Measurements from ENCODE around the gene SLC23A1.
A peak's percentile ranks its signal among the peaks of the same experiment; 100 is the strongest.
"Not testable (repeated sequence)": the region's sequence is repeated elsewhere in the genome, so short reads cannot be mapped to it uniquely, and the experiment has no call there.

The SLC23A1 gene

DNA sequence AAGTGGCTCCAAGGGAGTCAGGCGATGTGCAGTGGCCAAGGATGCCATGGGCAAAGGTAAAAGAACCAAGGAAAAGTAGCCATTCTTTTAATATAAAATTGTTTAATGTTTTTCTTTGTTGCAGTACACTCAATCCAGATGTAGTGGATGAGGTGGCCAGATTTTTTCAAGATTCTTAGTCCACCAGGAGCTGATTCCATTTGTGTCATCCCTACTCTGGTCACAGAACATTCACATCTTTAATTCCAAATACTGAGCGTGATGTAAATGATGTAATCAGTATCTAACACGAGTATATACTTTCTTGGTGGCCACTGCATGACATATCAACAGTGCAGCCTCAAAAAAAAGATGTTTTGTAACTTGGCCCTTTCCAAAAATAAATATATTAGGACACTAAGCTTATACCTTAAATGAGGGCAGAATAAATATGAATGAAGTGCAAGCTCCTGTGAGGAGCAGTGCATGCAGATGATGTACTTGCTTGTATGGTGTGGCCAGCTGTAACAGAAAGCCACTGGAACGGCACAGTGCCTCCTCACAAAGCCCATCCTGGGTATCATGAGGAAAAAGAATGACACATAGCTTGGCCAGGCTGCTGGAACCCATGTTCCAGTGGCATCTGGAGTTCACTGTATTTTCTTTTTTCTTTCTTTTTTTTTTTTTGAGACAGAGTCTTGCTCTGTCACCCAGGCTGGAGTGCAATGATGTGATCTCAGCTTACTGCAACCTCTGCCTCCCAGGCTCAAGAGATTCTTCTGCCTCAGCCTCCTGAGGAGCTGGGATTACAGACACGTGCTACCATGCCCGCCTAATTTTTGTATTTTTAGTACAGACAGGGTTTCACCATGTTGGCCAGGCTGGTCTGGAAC lies 27.3 kb upstream of the SLC23A1 start:
- intact Hi-C loops (cut with DNase I), result loop anchor here (10.0 kb wide), 1 partner anchor 154 kb away; the partner anchor contains the start of gene UBE2D2
- DNase-seq, result peak in 1 of 42 donors; percentile 21

DNA sequence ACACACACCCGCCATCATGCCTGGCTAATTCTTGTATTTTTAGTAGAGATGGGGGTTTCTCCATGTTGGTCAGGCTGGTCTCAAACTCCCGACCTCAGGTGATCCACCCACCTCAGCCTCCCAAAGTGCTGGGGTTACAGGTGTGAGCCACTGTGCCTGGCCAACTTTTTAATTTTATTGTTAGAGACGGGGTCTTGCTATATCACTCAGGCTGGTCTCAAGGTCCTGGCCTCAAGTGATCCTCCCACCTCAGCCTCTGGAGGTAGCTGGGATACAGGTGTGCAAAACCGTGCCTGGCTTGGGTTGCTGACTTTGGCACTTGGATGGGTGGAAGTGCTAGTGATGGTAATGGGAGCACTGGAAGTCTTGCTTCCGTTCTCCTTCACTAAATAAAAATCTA lies 26.0 kb upstream of the SLC23A1 start:
- not testable (repeated sequence) for DNase-seq
- intact Hi-C loops (cut with DNase I), result loop anchor here (5.0 kb wide), 1 partner anchor 67 kb away; the partner anchor contains the start of gene PAIP2

DNA sequence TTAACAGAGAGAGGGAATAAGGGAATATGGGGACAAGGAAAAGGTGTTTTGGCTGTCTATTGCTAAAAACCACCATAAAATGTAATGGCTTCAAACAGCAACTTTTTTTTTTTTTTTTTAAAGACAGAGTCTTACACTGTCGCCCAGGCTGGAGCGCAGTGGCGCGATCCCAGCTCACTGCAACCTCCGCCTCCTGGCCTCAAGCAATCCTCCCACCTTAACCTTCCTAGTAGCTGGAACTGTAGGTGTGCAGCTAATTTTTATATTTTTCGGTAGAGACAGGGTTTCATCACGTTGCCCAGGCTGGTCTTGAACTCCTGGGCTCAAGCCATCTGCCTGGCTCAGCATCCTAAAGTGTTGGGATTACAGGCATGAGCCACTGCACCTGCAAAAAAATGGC lies 25.1 kb upstream of the SLC23A1 start:
- peak in 5 of 42 donors; percentile 12 to 58 (median 49) for DNase-seq
- intact Hi-C loops (cut with DNase I), result loop anchor here (5.0 kb wide), 1 partner anchor 66 kb away; the partner anchor contains the start of gene PAIP2

DNA sequence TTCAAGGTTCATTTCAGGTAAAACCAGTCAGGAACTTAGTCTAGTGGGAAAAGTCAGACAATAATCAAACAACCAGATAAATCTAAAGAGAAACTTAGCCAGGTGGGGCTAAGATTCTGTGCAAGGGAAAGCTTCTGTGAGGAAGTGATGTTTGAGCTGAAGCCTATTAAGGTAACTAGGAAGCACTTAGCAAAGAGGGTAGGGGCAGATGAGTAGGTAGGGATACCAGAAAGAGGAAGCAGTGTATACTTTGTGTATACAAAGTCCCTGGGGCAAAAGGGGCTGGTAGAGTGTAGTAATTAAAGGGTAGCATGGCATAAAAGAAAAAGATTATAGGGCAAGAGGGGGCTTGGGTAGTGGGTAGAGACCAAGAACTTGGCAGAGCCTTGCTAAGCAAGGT lies 24.4 kb upstream of the SLC23A1 start:
- DNase-seq, result no peak
- intact Hi-C loops (cut with DNase I), result loop anchor here (5.0 kb wide), 1 partner anchor 65 kb away; the partner anchor contains the start of gene PAIP2

DNA sequence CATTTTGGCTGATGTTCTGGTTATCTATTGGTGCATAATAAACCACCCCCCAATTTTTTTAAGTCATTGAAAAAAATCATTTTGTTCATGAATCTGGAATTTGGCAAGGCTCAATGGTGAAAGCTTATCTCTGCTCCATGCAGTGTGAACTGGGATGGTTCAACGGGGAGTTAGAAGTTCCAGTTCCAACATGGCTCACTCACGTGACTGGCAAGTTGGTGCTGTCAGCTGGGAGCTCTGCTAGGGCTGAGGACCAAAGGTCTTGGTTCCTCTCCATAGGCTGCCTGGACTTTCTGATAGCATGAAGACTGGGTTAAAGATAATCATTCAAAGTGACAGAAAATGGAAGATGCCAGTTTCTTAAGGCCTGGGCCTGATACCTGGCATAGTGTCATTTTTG lies 23.9 kb upstream of the SLC23A1 start:
- intact Hi-C loops (cut with DNase I), result loop anchor here (5.0 kb wide), 1 partner anchor 65 kb away; the partner anchor contains the start of gene PAIP2
- DNase-seq, result no peak

DNA sequence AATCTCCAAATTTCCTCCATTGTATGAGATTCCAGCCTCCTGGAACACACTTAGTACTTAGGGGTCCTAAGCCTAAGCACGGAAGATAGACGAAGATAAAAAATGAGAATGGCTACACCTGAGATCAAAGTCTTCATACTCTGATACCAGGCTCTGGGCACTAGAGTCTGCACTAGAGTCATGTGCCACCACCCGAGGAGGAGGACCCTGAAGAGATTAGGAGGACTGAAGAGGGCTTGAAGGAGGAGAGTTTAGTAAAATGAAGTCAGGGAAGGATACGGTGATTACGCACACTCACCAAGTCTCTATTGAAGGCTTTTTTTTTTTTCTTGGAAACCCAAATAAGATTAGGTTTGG lies 21.4 kb upstream of the SLC23A1 start:
- intact Hi-C loops (cut with DNase I), result no loop called here
- DNase-seq, result no peak

DNA sequence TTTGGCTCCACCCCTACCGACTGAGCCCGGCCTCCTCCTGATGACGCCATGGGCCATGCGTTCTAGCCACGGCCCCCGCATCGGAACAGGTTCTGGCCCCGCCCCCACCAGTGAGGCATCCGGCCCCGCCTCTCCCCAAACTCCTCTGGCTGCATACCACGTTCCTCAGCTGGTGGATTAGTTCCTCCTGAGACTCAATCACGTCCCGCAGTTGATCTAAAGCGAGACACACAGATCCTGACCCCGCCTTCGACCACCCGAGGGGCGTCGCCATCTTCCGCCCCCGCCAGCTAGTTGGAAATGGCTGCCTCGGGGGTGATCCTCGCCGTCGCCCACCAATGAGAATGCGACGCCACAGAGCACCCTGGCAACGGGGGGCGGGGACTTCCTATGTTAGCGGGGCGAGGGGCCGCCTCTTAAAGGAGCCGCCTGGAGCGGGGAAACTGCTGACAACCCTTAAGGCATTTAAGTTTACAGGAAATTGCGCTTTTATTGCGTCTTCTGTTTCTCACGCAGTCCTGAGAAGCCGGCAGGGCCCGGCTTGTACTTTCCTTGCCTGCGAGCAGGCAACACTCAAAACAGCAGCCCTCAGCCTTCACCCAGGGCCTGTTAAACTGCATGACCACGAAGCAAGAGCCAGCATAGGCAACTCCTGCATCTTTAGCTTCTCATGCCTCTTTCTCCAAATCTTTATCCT lies 20.8 kb upstream of the SLC23A1 start, which contains the start of gene SPATA24:
TSS of gene SPATA24 (minus strand) at position 303 of the 697 bp plus-strand sequence. CDS start at position 274, 29 bp downstream.
- intact Hi-C loops (cut with DNase I), result no loop called here
- peak; percentile 96 to 99 (median 98) for DNase-seq

DNA sequence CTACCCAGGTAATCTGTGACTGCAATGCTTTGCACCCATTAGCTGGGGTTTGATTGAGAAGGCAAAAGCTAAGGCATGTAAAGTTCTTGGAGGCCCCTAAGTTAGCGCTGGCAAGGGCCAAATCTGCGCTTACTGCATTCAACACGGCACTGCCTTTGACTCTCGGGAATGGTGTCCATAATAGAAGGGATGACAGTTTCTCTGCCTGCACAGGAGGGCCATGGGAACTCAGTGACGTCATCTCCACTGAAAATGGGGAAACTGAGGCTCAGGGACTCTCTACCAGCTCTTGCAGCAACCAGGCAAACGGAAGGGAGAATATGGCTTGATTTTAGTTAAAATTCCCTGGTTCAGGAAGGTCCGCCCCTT lies 20.3 kb upstream of the SLC23A1 start:
- DNase-seq, result no peak
- intact Hi-C loops (cut with DNase I), result no loop called here

DNA sequence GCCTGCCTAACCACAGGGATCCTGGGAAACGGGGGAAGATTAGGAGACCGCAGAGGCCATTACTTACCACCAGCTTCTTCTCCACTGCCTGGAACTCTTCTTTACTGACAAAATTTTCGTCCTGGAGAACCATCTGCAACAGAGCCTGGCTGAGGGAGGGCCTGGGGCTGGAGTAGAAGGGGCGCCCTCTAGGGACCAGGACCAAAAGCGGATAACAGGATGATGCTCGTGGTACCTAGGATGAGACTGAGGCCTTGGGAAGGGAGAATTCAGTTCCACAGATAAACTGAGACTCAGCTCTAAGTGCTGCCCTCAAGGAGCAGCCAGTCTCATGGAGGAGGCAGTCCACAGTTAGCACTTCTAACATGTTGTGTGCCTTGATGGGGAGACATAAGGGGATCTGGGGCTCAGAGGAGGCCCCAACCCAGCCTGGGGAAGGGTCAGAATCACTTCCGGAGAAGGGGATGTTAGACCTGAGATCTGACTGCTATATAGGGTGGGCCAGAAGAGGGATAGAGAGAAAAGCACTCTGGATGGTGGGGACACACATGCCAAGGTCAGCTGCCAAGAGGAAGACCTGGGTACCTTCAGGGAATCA lies 19.6 kb upstream of the SLC23A1 start:
- intact Hi-C loops (cut with DNase I), result no loop called here
- no peak for DNase-seq

DNA sequence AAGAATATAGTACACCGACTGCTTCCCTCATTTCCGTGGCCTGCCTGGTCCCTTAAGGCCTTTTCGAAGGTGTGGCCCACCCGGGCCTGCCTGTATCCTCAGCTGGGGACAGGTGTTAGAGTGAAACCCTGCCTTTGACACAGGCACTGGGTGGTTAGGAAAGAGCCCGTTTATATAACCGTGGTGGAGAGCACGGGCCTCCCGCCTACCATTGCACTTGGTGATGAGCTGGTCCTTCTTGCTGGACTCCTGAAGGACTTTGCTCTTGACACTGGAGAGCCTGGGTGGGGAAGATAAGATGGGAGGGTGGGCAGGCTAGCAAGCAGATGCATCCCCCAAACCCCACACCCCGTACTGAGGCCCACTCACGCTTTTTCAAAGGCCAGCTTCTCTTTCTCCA lies 18.4 kb upstream of the SLC23A1 start:
- DNase-seq, result no peak
- intact Hi-C loops (cut with DNase I), result no loop called here

DNA sequence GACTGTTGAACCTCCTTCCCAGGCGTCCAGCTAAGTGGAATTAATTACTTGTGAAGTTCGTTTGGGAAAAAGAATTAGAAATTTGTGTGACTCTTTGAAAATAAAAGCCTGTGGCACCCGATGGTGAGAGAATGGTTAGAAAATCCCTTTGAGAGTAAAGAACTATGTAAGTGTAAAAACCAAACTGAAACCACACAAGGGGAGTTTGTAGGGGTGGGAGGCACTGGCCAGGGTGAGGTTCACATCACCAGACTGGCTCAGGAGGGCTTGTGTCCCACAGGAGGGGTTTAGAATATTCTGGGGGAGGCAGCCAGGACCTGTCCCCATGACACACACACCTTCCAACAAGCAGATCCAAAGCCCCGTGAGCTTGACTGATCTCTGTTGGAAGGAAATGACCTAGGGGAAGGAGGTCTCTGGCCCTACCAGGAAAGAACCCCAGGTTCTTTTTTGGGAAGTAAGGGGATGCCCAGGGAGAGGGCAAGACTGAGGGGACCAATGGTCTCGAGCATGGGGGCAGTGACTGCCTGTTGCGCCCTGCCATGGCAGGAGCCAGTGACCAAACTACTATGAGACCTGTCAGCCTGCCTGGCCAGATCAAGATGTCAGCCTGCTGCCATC lies 16.5 kb upstream of the SLC23A1 start:
- no peak for DNase-seq
- intact Hi-C loops (cut with DNase I), result no loop called here

DNA sequence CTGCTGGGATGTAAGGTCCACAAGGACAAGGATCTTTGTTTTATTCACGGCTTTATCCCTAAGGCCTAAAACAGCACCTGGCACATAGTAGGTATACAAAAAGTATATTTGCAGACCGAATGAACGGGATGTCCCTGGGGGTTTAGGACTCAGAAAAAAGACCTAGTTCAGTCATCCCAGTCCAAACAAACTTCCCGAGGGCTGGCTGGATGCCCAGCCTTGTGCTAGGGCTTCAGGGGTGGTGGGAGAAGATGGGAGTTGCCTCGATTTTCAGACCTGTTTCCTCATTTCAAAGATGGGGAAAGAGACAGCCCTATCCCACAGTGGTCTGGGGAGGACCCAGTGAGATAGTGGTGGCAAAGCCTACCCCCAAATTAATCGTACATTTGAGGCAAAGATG lies 14.8 kb upstream of the SLC23A1 start:
- DNase-seq, result no peak
- intact Hi-C loops (cut with DNase I), result no loop called here

DNA sequence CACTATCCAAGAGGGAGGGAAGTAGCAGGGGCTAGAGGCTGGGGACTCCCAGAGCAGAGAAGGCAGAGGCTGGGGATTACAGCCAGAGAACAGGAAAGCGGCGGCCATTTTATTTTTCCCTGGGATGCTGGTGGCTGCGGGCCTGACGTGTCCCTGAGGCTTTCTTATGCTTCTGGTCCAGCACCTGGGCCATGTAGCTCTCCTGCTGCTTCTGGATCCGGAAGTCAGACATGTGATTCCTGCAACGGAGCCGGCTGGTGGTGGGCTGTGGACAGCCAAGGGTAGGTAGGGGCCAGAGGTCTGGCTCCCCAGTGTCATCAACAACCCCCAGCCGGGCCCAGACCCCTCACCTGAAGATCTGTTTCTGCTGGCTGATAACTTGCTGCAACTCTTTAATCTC lies 13.6 kb upstream of the SLC23A1 start:
- DNase-seq, result no peak
- intact Hi-C loops (cut with DNase I), result no loop called here

DNA sequence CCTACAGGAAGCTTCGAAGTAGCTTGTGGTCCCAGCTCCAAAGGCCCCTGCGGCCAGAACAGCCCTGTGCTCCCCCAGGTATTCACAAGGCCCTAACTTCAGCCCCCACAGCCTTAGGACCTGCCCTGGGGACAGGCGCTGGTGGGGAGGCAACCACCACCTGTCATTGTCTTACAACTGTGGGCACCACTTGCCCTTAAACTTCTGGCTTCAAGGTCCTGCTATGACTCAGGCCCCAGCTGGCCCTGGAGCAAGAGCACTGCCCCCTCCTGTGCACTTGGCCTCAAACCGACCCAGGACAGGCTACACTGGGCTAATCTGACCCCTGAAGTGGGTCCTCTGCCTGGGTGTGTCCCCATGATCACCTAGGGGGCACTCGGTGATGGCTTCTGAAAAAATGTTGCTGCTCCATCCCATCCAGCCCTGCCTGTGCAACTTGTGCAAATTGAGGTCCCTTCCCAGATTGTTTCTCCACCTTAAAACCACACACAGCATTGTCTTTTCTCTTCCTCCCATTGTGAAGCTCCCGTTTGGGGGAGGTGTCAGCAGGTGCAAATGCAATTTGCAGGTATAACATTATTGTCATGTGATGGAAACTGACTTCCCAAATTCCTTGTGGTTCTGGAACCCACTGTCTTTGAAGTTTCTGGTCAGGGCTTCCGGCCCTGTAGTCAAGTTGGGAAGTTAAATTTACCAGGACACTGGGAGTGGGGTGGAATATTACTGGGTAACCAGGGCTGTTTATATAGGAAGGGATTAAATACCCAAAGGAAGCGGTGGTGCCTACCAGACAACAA lies 12.9 kb upstream of the SLC23A1 start:
- intact Hi-C loops (cut with DNase I), result no loop called here
- no peak for DNase-seq

DNA sequence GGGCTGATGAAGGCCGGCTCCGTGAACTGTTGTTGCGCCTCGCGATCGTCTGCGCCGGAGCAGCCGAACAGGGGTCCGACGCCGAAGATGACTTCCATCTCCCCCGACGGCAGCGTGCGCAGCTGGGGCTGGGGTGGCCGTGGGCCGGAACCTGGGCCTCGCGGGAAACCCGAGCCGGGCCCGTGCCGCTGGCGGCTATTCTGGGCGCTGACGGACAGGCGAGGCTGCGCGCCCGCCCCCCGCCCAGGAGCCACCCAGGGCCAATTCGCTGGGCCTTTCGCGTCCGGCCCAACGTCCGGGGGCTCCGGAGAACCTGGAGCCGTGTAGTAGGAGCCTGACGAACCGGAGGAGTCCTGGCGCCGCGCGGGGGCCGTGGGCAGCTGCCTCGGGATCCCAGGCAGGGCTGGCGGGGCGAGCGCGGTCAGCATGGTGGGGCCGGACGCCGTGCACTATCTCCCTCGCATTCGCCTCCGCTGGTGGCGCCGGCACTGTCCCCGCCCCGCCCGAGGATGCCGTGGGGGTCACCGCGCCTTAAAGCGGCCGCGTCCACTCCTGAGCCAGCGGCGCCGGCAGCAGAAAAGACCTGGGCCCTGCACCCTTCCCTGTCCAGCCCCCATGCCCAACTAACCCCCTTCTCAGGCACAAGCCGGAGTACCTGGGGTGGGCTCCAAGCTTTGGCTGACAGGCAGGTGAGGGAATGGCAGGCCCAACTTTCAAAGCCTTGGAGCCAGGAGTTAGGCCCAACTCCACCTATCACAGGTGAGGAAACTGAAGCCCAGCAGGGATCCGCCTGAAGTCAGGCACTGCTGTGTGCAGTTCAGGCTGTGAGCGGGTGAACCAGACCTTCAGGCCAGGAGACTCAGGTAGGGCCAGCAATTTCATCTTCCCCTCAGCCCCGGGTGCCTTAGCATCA lies 11.8 kb upstream of the SLC23A1 start, which contains the start of gene PROB1:
TSS of gene PROB1 (minus strand) at position 451 of the 913 bp plus-strand sequence. CDS start at position 428, 23 bp downstream.
- peak in 3 of 42 donors; percentile 11 to 37 (median 15) for DNase-seq
- intact Hi-C loops (cut with DNase I), result no loop called here

DNA sequence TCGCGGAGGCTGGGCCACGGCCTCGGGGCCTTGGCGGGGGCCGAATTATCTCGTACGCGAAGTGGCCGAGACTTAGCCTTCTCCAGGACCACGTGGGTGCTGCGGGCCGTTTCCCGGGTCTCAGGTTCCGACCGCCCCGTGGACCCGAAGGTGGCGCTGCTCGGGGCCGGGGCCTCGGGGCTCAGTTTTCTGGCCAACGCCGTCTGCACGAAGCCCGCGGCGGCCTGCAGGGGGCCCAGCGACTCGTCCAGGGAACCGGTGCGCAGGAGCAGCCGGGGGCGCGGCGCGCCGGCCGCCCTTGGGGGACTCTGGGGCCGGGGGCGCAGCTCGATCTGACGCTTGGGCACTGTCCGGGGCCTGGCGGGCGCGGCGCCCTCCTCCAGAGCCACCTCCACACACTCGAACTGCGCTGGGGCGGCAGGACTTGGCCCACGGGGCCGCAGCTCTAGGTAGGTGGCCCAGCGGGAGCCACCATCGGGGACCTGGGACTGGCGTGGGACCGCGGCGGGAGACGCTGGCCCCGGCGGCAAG lies 11.1 kb upstream of the SLC23A1 start:
- peak in 17 of 42 donors; percentile 13 to 64 (median 41) for DNase-seq
- intact Hi-C loops (cut with DNase I), result no loop called here

DNA sequence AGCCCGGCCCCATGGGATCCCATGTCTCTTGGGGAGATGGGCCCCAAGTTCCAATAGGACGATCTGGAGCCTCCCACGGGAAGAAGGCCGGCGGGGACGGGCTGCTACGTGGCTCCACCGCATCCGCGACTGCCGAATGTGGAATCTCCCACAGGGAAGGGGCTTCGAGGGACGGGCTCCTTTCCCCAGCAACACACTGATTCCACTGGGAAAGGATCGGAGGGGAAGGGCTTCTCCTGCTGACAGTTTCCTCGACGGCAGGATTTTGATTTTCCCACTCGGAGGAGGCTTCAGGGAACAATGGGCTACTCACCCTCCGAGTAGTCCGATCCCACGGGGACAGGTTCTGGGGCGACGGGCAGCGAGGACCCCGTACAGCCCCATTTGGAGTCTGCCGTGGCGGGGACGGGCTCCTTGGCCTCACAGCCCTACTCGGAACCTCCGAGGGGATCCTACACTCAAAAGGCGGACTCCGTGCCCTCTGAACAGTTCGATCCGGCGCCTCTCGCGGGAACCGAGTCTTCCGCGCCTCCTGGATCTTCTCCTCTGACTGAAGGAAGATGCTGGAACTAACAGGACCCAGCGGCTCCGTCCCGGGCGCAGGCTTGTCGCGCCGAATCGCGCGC lies 10.5 kb upstream of the SLC23A1 start:
- DNase-seq, result no peak
- intact Hi-C loops (cut with DNase I), result no loop called here

All from head of caudate nucleus (tissue), 42 donors.